Measurements from ENCODE around the gene MPDU1.

- TF ChIP-seq, protein P1, sequence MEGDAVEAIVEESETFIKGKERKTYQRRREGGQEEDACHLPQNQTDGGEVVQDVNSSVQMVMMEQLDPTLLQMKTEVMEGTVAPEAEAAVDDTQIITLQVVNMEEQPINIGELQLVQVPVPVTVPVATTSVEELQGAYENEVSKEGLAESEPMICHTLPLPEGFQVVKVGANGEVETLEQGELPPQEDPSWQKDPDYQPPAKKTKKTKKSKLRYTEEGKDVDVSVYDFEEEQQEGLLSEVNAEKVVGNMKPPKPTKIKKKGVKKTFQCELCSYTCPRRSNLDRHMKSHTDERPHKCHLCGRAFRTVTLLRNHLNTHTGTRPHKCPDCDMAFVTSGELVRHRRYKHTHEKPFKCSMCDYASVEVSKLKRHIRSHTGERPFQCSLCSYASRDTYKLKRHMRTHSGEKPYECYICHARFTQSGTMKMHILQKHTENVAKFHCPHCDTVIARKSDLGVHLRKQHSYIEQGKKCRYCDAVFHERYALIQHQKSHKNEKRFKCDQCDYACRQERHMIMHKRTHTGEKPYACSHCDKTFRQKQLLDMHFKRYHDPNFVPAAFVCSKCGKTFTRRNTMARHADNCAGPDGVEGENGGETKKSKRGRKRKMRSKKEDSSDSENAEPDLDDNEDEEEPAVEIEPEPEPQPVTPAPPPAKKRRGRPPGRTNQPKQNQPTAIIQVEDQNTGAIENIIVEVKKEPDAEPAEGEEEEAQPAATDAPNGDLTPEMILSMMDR (IDR thresholded peaks at IDR 0.05): no peak
- no peak for TF ChIP-seq POLR2AphosphoS5 (IDR thresholded peaks at IDR 0.05)
- no peak for TF ChIP-seq POLR2A (IDR thresholded peaks at IDR 0.05; ENCODE audit: low read depth)
- no peak for TF ChIP-seq EP300 (IDR thresholded peaks at IDR 0.05)
Measured at GRCh38 chr17:7613769-7614424, 30.2 kb downstream of the MPDU1 start.

Data from esophagus muscularis mucosa (tissue), 4 donors.